Heart left ventricle (tissue), 16 donors: ENCODE measurements around the gene ITGBL1. TPM values are rescaled to one million over a fixed set of nuclear protein-coding genes. Genes with fewer than 3 reads are reported as not detected.
A peak's percentile ranks its signal among the peaks of the same experiment; 100 is the strongest.

Experiments
- ATAC-seq, 4 donors: fragments of 200-7000 bp; cut with Tn5 transposase; one replicate each; pipeline ENCODE4 v1.9.1; 2020 to 2022; ENCODE audit warnings: moderate library complexity in 4 of 4, mild to moderate bottlenecking in 3 of 4, moderate number of reproducible peaks in 1 of 4
- DNase-seq, 5 donors: peaks; one replicate each; pipeline ENCODE4 v3.0.0-alpha.2; 2020
- H3K27ac ChIP-seq, 12 donors: fragments of 200-600 bp; sonication (generic) in 4 of 12; one replicate each; pipeline versions ENCODE4 v1.5.0 to v1.8.0; 2016 to 2022; ENCODE audit warnings: mild to moderate bottlenecking in 2 of 12
- H3K27me3 ChIP-seq, 9 donors: fragments of 200-600 bp; sonication (generic) in 2 of 9; one replicate each; pipeline versions ENCODE4 v1.5.1 to v1.8.0; 2016 to 2022; ENCODE audit warnings: mild to moderate bottlenecking in 3 of 9
- H3K36me3 ChIP-seq, 9 donors: fragments of 200-600 bp; sonication (generic) in 2 of 9; one replicate each; pipeline versions ENCODE4 v1.5.0 to v1.8.0; 2018 to 2022; ENCODE audit warnings: mild to moderate bottlenecking in 2 of 9
- H3K4me1 ChIP-seq, 12 donors: fragments of 200-600 bp; sonication (generic) in 4 of 12; one replicate each; pipeline versions ENCODE4 v1.5.0 to v1.8.0; 2016 to 2022; ENCODE audit warnings: mild to moderate bottlenecking in 3 of 12
- H3K4me3 ChIP-seq, 12 donors: fragments of 200-600 bp; sonication (generic) in 4 of 12; one replicate each; pipeline versions ENCODE4 v1.5.0 to v1.8.0; 2017 to 2022; ENCODE audit warnings: mild to moderate bottlenecking in 9 of 12, moderate library complexity in 4 of 12
- H3K9me3 ChIP-seq, 12 donors: fragments of 200-600 bp; sonication (generic) in 4 of 12; one replicate each; pipeline versions ENCODE4 v1.5.0 to v1.8.0; 2016 to 2022; ENCODE audit warnings: mild to moderate bottlenecking in 1 of 12
- CTCF ChIP-seq, 12 donors: fragments of 200-600 bp; sonication (generic) in 4 of 12; IDR thresholded peaks; one replicate each; pipeline versions ENCODE4 v1.5.0 to v1.8.0; 2018 to 2022; ENCODE audit warnings: antibody characterized with exemption in 12 of 12, mild to moderate bottlenecking in 5 of 12
- POLR2A ChIP-seq, 2 donors: fragments of 450-650 bp; IDR thresholded peaks; one replicate each; pipeline ENCODE4 v1.6.1; 2017; ENCODE audit warnings: antibody characterized with exemption in 2 of 2, mild to moderate bottlenecking in 2 of 2, moderate library complexity in 2 of 2
- WGBS, 4 donors: extraction: QIAGEN DNeasy Blood & Tissue Kit in 2 of 4; methylation state at CpG; one replicate each; pipeline versions ENCODE4 v1.1.5 to v1.1.7; 2013 to 2018; 5-methylcytosine and 5-hydroxymethylcytosine counted together
- intact Hi-C, 10 donors: fragments of 100-400 bp; cut with DNase I; formaldehyde crosslinking; loops; one replicate each; pipeline versions ENCODE4 v1.11.1 to v1.14.2; 2022
- polyA plus RNA-seq, 2 donors: library from polyadenylated mRNA; stranded (reverse); fragments of 200-250 nt; gene quantifications; one replicate each; pipeline ENCODE4 v1.2.3, GENCODE V29; 2013
- total RNA-seq, 9 donors: library from RNA; depleted of rRNA in 2 of 9; stranded (reverse); fragments of >200 nt in 2 of 9; fragmentation: NEBNext Ultra II Directional in 3 of 9; extraction: Animal tissue kit (Norgen Biotek cat#: 25700) in 3 of 9; gene quantifications; one replicate each; pipeline versions ENCODE4 v1.1.0 to v1.2.4, GENCODE V29; 2016 to 2023
- donor health status: ischemic (EF 13 %, LVEDD 7.1; RV severe dilation, severe dysfunction).
- donor health status: healthy with polysubstance abuse.
- donor health status: DM: no; HTN: yes; CAD: no.
- donor health status: DM: no; HTN: no; CAD: no.
- donor health status: ischemic (EF 25% LVEDD 6.9; RV normal size, moderate dysfunction).
- donor health status: ischemic (EF 25% LVEDD 5.7; RV mildly dilated, moderate dysfunction).
- donor health status: healthy.
- donor health status: DM: yes; HTN: yes; CAD: no.
- donor health status: ischemic (EF 35%, LVEDD 5.7; RV mildly dilated, moderate dysfunction).
- donor health status: nonischemic (EF 11% LVEDD 7.7; RV severe dilation, severe dysfunction).
- donor health status: DM: yes; HTN: yes; CAD: no.
- donor health status: PGD.
- donor health status: ischemic (EF 29% LVEDD 5.4; RV normal size, mild dysfunction).
- donor health status: nonischemic (EF 23%, LVEDD 6.1; RV moderate dilation, normal function).

The ITGBL1 gene
- total and polyA plus RNA-seq, 11 donors = 0.15 to 5.9 (median 2.5) TPM

GRCh38 chr13:101755228-101755887, 302.9 kb downstream of the ITGBL1 start:
- Histone ChIP-seq H3K27ac (no peak overlapping the region), H3K4me1 (peaks cover 0 to 9% (median 0%) of the 10 kb centered on the region in 12 donors), H3K9me3 (no peaks in the 10 kb centered on the region), H3K27me3 (no peaks in the 10 kb centered on the region), H3K36me3 (no peaks in the 10 kb centered on the region), H3K4me3 (no peak overlapping the region)
- 64 to 83% (median 73%) methylated on average over 6 of the region's 6 CpGs for WGBS, 4 donors
- no peak for DNase-seq
- TF ChIP-seq POLR2A (IDR thresholded peaks at IDR 0.05) (no peak), CTCF (IDR thresholded peaks at IDR 0.05) (no peak)
- intact Hi-C loops = loop anchor here in 7 of 10 donors (5.0 to 10.0 kb wide), 5 partner anchors 238 to 613 kb away; no protein-coding TSS in a partner anchor
- ATAC-seq = no peak

- Histone ChIP-seq H3K9me3 (no peaks in the 10 kb centered on the region), H3K4me1 (no peaks in the 10 kb centered on the region), H3K27ac (no peak overlapping the region), H3K27me3 (no peaks in the 10 kb centered on the region), H3K36me3 (no peaks in the 10 kb centered on the region), H3K4me3 (no peak overlapping the region)
- WGBS, 4 donors = 8 to 23% (median 14%) methylated on average over 1 of the region's 1 CpG
- peak in 2 of 4 donors; percentile 67 to 72 for ATAC-seq
- no peak for DNase-seq
- TF ChIP-seq CTCF (IDR thresholded peaks at IDR 0.05) (peak; percentile 26 to 56 (median 44)), POLR2A (IDR thresholded peaks at IDR 0.05) (no peak)
- intact Hi-C loops = loop anchor here (1.0 to 10.0 kb wide), 7 partner anchors 240 to 615 kb away; no protein-coding TSS in a partner anchor
These were observed 305.1 kb downstream of the ITGBL1 start for GRCh38 chr13:101757446-101758039.

GRCh38 chr13:101763191-101763590, 310.7 kb downstream of the ITGBL1 start:
- 57 to 70% (median 62%) methylated on average over 1 of the region's 1 CpG for WGBS, 4 donors
- no peak overlapping the region for H3K27ac ChIP-seq
- no peak for DNase-seq
- H3K27me3 ChIP-seq = no peaks in the 10 kb centered on the region
- no peak overlapping the region for H3K4me3 ChIP-seq
- no peaks in the 10 kb centered on the region for H3K4me1 ChIP-seq
- intact Hi-C loops = no loop called here
- H3K36me3 ChIP-seq = no peaks in the 10 kb centered on the region
- peaks cover 0 to 3% (median 0%) of the 10 kb centered on the region in 12 donors for H3K9me3 ChIP-seq
- TF ChIP-seq CTCF (IDR thresholded peaks at IDR 0.05) = no peak
- TF ChIP-seq POLR2A (IDR thresholded peaks at IDR 0.05) = no peak
- no peak for ATAC-seq

Other genes with a start within 250 kb of the ITGBL1 start
- 10 to 100 TPM in 1 of 9 donors, 1 to 10 TPM in 8; 5.2 to 11.4 (median 6.9) TPM for gene NALCN, start 36.2 kb upstream of the ITGBL1 start, total RNA-seq
- 1 to 10 TPM in 1 of 2 donors, not detected in 1; 1.9 TPM for gene NALCN, start 36.2 kb upstream of the ITGBL1 start, polyA plus RNA-seq